Stimulated activated effector memory CD8-positive, alpha-beta T cell treated with anti-CD3 and anti-CD28 coated beads, Interleukin-12 subunit alpha, Interleukin-12 subunit beta, amount 100 ng/mL, for 72 hours (primary cell): ENCODE measurements around the gene LSM14A.
A peak's percentile ranks its signal among the peaks of the same experiment; 100 is the strongest.
"Not testable (repeated sequence)": the region's sequence is repeated elsewhere in the genome, so short reads cannot be mapped to it uniquely, and the experiment has no call there.

Source experiments
- ATAC-seq: fragments of 150-1000 bp; cut with Tn5 transposase; 2 replicates; pipeline ENCODE4 v1.10.0; 2021
- DNase-seq, 2 donors: peaks; one replicate each; pipeline ENCODE4 v3.0.0; 2021 to 2022; ENCODE audit warnings: low spot score in 2 of 2
- H3K27ac Mint-ChIP-seq: one replicate; pipeline ENCODE4 v1.8.0; 2022; ENCODE audit warnings: mild to moderate bottlenecking, mixed read lengths
- H3K36me3 Mint-ChIP-seq: one replicate; pipeline ENCODE4 v1.8.0; 2022; ENCODE audit warnings: mild to moderate bottlenecking, mixed read lengths
- H3K4me1 Mint-ChIP-seq: one replicate; pipeline ENCODE4 v1.8.0; 2022; ENCODE audit warnings: mixed read lengths
- H3K4me3 Mint-ChIP-seq: one replicate; pipeline ENCODE4 v1.8.0; 2022; ENCODE audit warnings: mild to moderate bottlenecking, mixed read lengths
- H3K9me3 Mint-ChIP-seq: one replicate; pipeline ENCODE4 v1.8.0; 2022; ENCODE audit warnings: mixed read lengths

LSM14A gene

DNA sequence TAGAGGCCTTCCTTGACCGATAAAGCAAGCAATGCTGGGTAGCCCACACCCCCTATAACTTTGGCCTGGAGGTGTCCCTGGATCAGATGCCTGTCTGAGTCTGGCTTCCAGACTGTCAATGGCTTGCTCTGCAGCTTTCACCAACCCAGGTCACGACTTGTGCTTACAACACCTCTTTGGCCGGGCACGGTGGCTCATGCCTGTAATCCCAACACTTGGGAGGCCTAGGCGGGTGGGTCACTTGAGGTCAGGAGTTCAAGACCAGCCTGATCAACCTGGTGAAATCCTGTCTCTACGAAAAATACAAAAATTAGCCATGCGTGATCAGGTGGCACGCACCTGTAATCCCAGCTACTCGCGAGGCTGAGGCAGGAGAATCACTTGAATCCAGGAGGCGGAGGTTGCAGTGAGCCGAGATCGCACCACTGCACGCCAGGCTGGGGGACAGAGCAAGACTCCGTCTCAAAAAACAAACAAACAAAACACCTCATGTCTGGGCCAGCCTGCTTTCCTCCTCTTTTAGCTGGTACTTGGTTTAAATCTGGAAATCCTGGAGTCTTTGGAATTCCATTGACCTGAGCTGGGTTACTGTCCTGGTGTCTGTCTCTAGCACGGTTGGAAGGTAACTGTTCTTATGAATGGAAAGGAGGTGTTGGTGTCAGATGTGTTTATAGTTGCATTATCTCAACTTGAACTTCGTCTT, 71.7 kb downstream of the LSM14A start:
- H3K4me1 Mint-ChIP-seq = no peaks in the 10 kb centered on the region
- H3K27ac Mint-ChIP-seq = no peak overlapping the region
- no peaks in the 10 kb centered on the region for H3K36me3 Mint-ChIP-seq
- DNase-seq = no peak
- no peak overlapping the region for H3K4me3 Mint-ChIP-seq
- no peak for ATAC-seq
- H3K9me3 Mint-ChIP-seq = no peaks in the 10 kb centered on the region

DNA sequence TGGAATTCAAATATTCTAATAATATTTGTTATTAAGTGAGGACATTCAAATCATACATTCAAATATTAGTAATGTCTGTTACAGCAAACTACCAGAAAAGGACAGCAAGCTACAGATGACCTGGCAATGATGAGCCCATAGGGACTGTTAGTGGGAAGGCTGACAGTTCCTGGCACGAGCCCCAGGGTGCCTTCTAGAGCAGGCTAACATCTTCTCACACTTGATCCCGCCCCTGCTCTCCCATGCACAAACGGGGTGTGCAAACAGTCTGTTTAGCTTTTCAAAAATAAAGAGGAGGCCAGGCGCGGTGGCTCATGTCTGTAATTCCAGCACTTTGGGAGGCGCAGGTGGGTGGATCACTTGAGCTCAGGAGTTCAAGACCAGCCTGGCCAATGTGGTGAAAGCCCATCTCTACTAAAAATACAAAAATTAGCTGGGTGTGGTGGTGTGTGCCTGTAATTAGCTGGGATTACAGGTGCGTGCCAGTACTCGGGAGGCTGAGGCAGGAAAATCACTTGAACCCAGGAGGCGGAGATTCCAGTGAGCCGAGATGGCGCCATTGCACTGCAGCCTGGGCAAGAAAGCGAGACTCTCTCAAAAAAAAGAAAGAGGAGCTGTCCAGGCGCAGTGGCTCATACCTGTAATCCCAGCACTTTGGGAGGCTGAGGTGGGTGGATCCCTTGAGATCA, 72.5 kb downstream of the LSM14A start:
- no peaks in the 10 kb centered on the region for H3K9me3 Mint-ChIP-seq
- no peaks in the 10 kb centered on the region for H3K4me1 Mint-ChIP-seq
- H3K4me3 Mint-ChIP-seq = no peak overlapping the region
- peak overlapping the region; percentile 23 for H3K27ac Mint-ChIP-seq
- DNase-seq (no peak), ATAC-seq (no peak)
- no peaks in the 10 kb centered on the region for H3K36me3 Mint-ChIP-seq

DNA sequence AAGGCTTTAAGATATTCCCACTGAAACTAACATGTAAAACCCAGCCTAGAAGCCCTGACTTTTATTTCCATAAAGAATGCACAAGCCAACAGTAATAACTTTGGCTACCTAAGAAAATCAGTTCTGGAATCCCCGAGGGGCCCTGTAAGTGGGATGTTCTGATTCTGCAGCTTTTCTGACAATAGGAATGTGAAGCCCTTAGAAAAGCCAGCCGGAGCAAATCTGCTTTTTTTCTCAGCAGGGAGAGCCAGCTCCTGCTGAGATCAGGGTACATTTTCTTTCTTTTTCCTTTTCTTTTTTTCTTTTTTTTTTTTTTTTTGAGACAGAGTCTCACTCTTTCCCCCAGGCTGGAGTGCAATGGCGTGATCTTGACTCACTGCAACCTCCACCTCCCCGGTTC, 74.0 kb downstream of the LSM14A start:
- DNase-seq = no peak
- no peaks in the 10 kb centered on the region for H3K9me3 Mint-ChIP-seq
- H3K4me3 Mint-ChIP-seq = no peak overlapping the region
- H3K36me3 Mint-ChIP-seq = no peaks in the 10 kb centered on the region
- ATAC-seq = no peak
- no peak overlapping the region for H3K27ac Mint-ChIP-seq
- no peaks in the 10 kb centered on the region for H3K4me1 Mint-ChIP-seq

DNA sequence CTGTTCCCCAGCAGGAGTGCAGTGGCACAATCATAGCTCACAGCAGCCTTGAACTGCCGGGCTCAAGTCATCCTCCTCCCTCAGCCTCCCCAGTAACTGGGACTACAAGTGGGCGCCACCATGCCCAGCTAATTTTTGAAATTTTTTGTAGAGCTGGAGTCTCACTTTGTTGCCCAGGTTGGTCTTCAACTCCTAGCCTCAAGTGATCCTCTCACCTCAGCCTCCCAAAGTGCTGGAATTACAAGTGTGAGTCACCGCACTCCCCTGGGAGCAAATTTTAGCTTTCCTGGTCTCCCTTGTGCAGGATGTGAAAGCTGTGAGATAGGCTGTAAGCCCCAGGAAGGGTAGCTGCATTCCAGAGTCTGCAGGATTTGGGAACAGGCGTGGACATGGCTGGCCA, 76.6 kb downstream of the LSM14A start:
- Mint-ChIP-seq H3K9me3 (no peaks in the 10 kb centered on the region), H3K27ac (no peak overlapping the region), H3K4me3 (no peak overlapping the region), H3K4me1 (peaks cover 8% of the 10 kb centered on the region), H3K36me3 (peaks cover 2% of the 10 kb centered on the region)
- ATAC-seq = no peak
- DNase-seq = no peak

DNA sequence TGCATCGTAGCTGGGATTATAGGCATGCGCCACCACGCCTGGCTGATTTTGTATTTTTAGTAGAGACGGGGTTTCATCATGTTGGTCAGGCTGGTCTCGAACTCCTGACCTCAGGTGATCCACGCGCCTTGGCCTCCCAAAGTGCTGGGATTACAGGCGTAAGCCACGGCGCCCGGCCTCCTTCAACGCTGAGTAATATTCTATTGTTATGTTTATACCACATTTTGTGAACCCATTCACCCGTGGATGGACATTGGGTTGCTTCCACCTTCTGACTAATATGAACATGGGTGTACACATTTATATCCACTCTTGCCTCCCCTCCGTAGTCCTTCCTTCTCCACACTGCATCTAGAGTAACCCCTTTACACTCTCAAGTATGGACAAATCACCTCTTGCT, 80.9 kb downstream of the LSM14A start:
- peaks cover 20% of the 10 kb centered on the region for H3K4me1 Mint-ChIP-seq
- not testable (repeated sequence) for ATAC-seq, DNase-seq, H3K9me3 Mint-ChIP-seq, H3K27ac Mint-ChIP-seq, H3K36me3 Mint-ChIP-seq
- H3K4me3 Mint-ChIP-seq = peak overlapping the region; percentile 84

DNA sequence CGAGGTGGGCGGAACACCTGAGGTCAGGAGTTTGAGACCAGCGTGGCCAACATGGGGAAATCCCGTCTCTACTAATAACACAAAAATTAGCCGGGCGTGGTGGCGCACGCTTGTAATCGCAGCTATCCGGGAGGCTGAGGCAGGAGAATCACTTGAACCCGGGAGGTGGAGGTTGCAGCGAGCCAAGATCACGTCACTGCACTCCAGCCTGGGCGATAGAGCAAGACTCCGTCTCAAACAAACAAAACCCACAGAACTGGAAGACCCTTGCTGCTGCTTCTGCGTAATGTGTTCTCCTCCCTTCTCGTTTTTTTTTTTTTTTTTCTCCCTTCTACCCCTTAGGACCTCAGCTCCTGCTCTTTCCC, 81.4 kb downstream of the LSM14A start:
- ATAC-seq, DNase-seq, H3K9me3 Mint-ChIP-seq, H3K36me3 Mint-ChIP-seq: not testable (repeated sequence)
- Mint-ChIP-seq H3K4me1 (peaks cover 23% of the 10 kb centered on the region), H3K4me3 (peak overlapping the region; percentile 84), H3K27ac (peak overlapping the region; percentile 91)

DNA sequence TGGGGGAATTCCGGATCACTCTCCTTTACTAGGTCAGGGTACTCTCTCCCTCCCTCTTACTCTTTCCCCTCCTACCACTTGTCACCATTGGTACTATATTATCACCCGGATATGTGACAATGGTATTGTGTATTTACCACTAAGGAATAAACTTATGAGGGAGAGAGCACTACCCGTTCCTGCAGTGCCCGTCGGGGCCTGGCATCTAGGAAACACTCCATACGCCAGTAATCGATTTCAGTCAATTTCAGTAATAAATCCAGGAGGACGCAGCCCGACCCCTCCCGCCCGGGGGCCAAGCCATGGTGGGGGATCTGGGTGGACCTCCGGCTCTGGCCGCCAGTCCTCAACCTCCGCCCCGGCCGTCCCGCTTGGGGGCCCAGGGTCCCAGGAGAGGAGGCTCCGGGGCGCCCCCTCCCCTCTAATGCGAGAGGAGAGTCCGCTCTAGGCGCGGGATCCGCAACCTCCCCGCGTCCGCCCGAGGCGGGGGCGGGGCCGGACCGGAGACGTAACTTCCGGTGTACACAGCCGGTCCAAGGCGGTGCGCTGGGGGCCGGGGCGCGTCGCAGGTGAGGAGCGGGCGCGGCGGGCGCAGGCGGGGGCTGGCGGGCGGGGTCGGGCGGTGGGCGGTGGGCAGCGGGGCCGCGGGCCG, 81.9 kb downstream of the LSM14A start, which contains the start of gene GARRE1:
TSS of gene GARRE1 (plus strand) at position 509 of the 652 bp plus-strand sequence. CDS start 45,920 bp downstream, outside the sequence.
- Mint-ChIP-seq H3K4me3 (peak within 1 kb of the TSS; percentile 84), H3K36me3 (peaks cover 6% of the 10 kb centered on the region), H3K27ac (peak within 1 kb of the TSS; percentile 91), H3K4me1 (peaks cover 23% of the 10 kb centered on the region), H3K9me3 (no peaks in the 10 kb centered on the region)
- DNase-seq (peak; percentile 78 to 90), ATAC-seq (peak; percentile 97)

DNA sequence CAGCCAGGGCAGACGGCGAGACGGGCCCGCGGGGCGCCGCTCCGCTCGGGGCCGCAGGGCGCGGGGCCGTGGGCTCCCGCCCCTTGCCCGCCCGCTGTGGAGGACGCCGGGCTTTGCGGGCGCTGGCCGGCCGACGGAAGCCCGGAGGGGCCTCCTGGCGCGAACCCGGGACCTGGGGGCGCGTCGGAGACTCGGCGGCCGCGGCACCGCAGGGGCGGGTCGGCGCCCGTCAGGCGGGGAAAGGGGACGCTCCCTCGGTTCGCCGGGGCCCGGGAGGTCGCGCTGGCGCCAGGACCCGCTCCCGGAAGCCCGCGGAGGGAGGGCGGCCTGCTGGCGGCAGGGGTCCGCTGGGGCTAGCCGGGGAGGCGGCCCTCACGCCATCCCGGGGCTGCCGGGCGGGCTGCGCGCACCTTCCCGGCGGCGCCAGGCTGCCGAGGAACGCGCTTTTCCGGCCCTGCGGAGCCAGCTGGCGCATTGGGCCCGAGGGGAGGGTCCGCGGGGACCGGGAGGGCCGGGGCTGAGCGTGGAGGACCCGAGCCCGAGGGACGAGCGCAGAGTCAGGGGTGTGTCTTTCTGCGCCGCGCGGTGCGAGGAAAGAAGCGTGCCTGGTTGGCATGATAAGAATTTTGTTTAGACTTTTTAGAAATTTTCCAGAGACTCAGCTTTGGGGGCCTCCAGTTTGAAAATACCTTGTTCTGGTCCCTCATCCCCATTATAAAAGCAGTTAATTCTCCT, 82.6 kb downstream of the LSM14A start:
- Mint-ChIP-seq H3K4me3 (peak overlapping the region; percentile 84), H3K4me1 (peaks cover 23% of the 10 kb centered on the region), H3K36me3 (peaks cover 6% of the 10 kb centered on the region), H3K9me3 (no peaks in the 10 kb centered on the region), H3K27ac (peak overlapping the region; percentile 34)
- ATAC-seq (peak; percentile 75), DNase-seq (peak; percentile 21 to 77)

DNA sequence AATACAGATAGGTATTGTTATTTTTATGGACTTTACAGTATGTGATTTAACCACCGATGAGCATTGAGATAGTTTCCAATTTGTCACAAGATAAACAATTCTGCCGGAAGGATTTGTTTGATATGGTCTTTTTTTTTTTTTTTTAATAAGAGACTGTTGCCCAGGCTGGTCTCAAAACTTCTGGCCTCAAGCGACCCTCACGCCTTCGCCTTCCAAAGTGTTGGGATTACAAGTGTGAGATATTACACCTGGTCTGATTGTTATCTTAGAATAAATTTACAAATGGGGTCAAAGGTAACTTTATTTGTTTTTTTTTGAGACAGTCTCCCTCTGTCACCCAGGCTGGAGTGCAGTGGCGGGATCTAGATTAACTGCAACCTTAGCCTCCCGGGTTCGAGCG, 83.2 kb downstream of the LSM14A start:
- Mint-ChIP-seq H3K4me1 (peaks cover 23% of the 10 kb centered on the region), H3K9me3 (no peaks in the 10 kb centered on the region), H3K4me3 (peak overlapping the region; percentile 84), H3K36me3 (peaks cover 6% of the 10 kb centered on the region), H3K27ac (peak overlapping the region; percentile 34)
- DNase-seq (no peak), ATAC-seq (no peak)

DNA sequence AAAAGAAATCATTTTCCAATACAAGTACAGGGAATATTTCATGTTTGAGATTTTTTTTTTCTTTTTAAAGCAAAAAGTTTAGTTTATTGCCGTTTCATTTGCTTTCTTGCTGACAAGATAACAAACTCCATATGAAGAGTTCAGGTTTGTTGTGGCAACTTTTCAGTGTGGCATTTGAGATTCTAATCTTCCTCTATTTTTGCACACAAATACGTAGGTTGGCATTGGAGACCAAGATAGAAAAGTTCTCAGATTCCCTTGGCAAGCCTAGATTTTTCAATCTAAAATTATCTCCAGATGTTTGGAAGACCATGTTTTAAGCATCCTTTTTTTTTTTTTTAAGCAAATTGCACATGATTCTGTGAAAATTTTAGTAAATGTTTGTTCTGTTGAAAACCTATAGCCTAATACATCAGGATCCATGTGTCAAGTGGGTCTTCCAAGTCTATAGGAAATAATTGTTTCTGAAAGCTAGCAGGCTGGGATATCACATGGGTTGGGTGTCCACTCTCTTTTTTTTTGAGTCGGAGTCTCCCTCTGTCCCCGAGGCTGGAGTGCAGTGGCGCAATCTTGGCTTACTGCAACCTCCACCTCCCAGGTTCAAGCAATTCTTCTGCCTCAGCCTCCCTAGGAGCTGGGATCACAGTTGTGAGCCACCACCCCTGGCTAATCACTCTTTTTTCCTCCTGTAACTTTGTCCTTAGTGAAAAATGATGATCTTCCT, 84.7 kb downstream of the LSM14A start:
- H3K36me3 Mint-ChIP-seq = peaks cover 10% of the 10 kb centered on the region
- H3K4me1 Mint-ChIP-seq = peaks cover 33% of the 10 kb centered on the region
- no peaks in the 10 kb centered on the region for H3K9me3 Mint-ChIP-seq
- no peak for ATAC-seq
- H3K27ac Mint-ChIP-seq = peak overlapping the region; percentile 58
- no peak for DNase-seq
- no peak overlapping the region for H3K4me3 Mint-ChIP-seq

DNA sequence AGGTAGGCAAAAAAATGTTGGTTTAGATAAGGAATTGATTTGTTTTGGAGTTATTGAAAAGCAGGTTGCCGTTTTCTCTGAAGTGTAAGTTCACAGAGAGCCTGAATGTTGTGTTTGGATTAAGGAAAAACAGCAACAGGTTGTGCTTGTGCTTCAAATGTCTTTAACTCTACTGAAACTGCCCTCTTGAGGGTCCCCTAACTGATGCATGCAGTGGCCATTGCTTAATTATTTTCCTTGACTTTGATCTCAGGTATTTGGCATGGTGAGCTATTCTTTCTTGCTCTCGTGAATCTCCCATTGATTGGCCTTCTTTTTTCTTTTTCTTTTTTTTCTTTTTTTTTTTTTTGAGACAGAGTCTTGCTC, 85.2 kb downstream of the LSM14A start:
- no peak for ATAC-seq
- Mint-ChIP-seq H3K4me3 (no peak overlapping the region), H3K9me3 (no peaks in the 10 kb centered on the region), H3K36me3 (peaks cover 10% of the 10 kb centered on the region), H3K27ac (peak overlapping the region; percentile 58), H3K4me1 (peaks cover 33% of the 10 kb centered on the region)
- no peak for DNase-seq

DNA sequence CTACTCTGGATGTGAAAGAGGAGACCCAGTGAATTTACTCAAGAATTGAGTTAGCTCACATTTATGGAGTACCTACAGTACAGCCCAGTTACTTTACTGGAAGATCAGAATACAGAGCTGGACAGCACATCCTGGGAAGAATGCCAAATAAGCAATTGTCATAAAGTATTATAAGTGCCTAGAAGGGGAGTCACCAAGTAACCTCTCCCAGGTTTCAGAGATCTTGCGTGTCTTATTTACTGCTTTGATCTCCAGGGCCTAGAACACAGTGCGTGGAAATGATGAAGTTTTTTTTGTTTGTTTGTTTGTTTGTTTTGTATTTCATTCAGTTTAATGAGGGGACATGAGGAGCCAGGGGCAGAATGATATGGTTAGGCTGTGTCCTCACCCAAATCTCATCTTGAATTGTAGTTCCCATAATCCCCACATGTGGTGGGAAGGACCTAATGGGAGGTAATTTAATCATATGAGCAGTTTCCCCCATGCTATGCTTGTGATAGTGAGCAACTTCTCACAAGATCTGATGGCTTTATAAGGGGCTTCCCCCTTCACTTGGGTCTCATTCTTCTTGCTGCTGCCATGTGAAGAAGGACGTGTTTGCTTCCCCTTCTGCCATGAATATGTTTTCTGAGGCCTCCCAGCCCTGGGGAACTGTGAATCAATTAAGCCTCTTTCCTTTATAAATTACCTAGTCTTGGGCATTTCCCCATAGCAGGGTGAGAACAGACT, 87.2 kb downstream of the LSM14A start:
- no peak for ATAC-seq
- Mint-ChIP-seq H3K4me3 (no peak overlapping the region), H3K36me3 (peaks cover 5% of the 10 kb centered on the region), H3K4me1 (peaks cover 31% of the 10 kb centered on the region), H3K9me3 (no peaks in the 10 kb centered on the region), H3K27ac (peak overlapping the region; percentile 48)
- no peak for DNase-seq

DNA sequence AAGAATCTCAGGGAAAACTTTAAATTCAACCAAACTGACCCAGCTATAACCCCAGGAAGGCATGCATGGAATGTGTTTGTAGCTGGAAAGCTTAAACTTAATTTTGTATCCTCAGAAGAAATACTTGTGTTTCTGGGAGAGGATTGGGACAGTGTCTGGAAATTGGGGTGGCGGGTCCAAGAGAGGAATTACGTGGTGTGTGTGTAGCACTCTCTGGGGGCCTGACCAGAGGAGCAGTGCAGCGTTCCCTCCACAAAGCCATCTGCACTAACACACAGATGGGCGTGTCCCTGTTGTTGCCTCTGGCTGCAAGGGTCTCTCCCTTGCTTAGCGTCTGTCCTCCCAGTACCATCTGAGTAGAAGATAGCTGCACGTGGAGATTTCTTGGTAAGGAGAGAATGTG, 88.5 kb downstream of the LSM14A start:
- Mint-ChIP-seq H3K9me3 (no peaks in the 10 kb centered on the region), H3K36me3 (peaks cover 5% of the 10 kb centered on the region), H3K27ac (no peak overlapping the region), H3K4me3 (no peak overlapping the region), H3K4me1 (peaks cover 37% of the 10 kb centered on the region)
- ATAC-seq (no peak), DNase-seq (no peak)

DNA sequence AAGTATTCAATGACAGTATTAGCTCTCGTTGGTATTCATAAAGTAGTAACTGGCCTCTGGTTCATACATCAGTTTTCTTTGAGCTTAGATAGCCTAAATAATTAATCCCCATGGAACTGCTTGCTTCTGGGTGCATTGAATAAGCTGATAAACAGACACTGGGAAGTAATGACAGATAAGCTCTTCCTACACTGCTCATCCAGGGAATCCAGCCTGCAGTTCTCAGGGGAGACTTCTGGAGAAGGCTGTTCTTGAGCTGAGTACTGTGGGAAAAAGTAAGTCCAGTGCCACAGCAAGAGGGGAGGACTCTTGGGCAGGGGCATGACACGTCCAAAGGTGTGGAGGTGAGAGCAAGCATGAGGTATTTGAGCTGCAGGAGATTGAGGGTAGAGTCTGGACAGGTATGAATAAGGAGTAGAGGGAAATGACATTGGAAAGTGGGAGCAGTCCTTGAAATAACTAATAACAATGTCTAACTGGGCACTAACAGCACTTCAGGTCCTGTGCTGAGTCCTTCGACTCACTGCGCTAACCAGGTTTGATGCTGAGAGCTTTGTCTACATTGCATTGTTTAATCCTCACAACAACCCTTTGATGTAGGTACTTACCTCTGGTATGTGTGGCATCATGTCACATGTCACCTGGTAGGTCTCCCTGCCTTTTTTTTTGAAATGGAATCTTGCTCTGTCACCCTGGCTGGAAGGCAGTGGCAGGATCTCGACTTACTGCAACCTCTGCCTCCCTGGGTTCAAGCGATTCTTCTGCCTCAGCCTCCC, 89.2 kb downstream of the LSM14A start:
- Mint-ChIP-seq H3K4me1 (peaks cover 43% of the 10 kb centered on the region), H3K9me3 (no peaks in the 10 kb centered on the region), H3K36me3 (peaks cover 10% of the 10 kb centered on the region), H3K27ac (no peak overlapping the region), H3K4me3 (no peak overlapping the region)
- DNase-seq (no peak), ATAC-seq (no peak)
